ENCODE results near the gene ERP29. TPM values are rescaled to one million over a fixed set of nuclear protein-coding genes. Genes with fewer than 3 reads are reported as not detected.

The ERP29 gene
- total and polyA plus RNA-seq, 2 of the 13 experiments (the other 11 are each of a cell fraction or from before 2014, with no cell fraction given): 111 to 147 TPM

DNA sequence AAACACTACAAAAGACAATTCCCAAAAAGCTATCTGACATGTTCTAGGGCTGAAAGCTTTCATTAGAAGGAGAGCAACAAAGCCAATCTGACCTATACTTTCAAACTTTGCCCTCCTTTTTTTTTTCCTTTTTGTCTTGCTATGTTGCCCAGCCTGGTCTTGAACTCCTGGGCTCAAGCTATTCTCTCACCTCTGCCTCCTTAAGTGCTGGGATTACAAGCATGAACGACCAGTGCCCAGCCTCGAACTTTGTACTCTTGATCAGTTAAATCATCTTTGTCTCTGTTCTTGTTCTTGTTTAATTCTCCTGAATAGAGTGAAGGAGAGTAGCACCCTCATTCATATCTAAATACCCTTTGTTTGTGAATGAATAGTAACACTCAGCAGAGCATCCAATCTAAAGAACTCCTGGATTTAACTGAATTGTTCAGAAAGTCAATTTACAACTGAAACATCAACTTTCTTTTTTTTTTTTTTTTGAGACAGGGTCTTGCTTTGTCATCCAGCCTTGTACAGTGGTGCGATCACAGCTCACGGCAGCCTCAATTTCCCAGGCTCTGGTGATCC, 22.1 kb downstream of the ERP29 start:
- DNase-seq (ENCODE audit: low spot score) (no peak), FAIRE-seq (no peak), ATAC-seq (no peak)
- H3K36me3 ChIP-seq (replicated peaks in 1 of 2; ENCODE audit: control insufficient read depth in 1 of 2, insufficient read depth in 2 of 2, low read length in 2 of 2): peaks cover 19 to 69% of the 10 kb centered on the region in 2 experiments
- H3K9me3 ChIP-seq (ENCODE audit: low read length): no peaks in the 10 kb centered on the region
- no peak overlapping the region for H3K9ac ChIP-seq (ENCODE audit: insufficient read depth, low read depth, low read length)
- ChIA-PET CTCF (ENCODE audit: low intra/inter-chr PET ratio, low total read pairs) (no interaction called here), POLR2A (interaction anchor here (0.7 kb wide), 1 partner anchor 97 kb away, joined by 4 read pairs; no protein-coding TSS in a partner anchor)
- H3K27me3 ChIP-seq (ENCODE audit: control insufficient read depth in 1 of 2, insufficient read depth in 2 of 2, low read length in 2 of 2): no peaks in the 10 kb centered on the region
- in situ Hi-C loops (cut with HindIII; ENCODE audit: extremely low pct_ligation_motif_present, low pct_unique_long_range_greater_than_20kb) (no loop called here), intact Hi-C loops (cut with micrococcal nuclease; ENCODE audit: unreplicated experiment) (no loop called here)
- no peaks in the 10 kb centered on the region for H3K79me2 ChIP-seq (ENCODE audit: insufficient read depth, low read length)
- no peak overlapping the region for H3K4me2 ChIP-seq (ENCODE audit: low read depth, low read length)
- H3K4me1 ChIP-seq (ENCODE audit: insufficient read depth, low read length): no peaks in the 10 kb centered on the region
- no peak overlapping the region for H3K27ac ChIP-seq (ENCODE audit: extremely low read length, insufficient read depth, low read length)
- WGBS (ENCODE audit: low lambda C conversion rate): 77% methylated on average over 4 of the region's 4 CpGs
- no peak for TF ChIP-seq ZNF451 (CRISPR knock-in tag; IDR thresholded peaks at IDR 0.05)
- TF ChIP-seq, protein P1, sequence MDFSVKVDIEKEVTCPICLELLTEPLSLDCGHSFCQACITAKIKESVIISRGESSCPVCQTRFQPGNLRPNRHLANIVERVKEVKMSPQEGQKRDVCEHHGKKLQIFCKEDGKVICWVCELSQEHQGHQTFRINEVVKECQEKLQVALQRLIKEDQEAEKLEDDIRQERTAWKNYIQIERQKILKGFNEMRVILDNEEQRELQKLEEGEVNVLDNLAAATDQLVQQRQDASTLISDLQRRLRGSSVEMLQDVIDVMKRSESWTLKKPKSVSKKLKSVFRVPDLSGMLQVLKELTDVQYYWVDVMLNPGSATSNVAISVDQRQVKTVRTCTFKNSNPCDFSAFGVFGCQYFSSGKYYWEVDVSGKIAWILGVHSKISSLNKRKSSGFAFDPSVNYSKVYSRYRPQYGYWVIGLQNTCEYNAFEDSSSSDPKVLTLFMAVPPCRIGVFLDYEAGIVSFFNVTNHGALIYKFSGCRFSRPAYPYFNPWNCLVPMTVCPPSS (IDR thresholded peaks at IDR 0.05): no peak
- TF ChIP-seq TAF15 (IDR thresholded peaks at IDR 0.05; ENCODE audit: low read depth, low read length, poor library complexity, severe bottlenecking): no peak
- TF ChIP-seq REXO4 (CRISPR knock-in tag; IDR thresholded peaks at IDR 0.05; ENCODE audit: borderline replicate concordance): no peak
- TF ChIP-seq SP140L (CRISPR knock-in tag; IDR thresholded peaks at IDR 0.05; ENCODE audit: borderline replicate concordance): no peak
- TF ChIP-seq ZSCAN20 (CRISPR knock-in tag; IDR thresholded peaks at IDR 0.05; ENCODE audit: borderline replicate concordance): no peak
- no peak for TF ChIP-seq SMAD1 (CRISPR knock-in tag; IDR thresholded peaks at IDR 0.05; ENCODE audit: borderline replicate concordance, low read depth)
- no peak for TF ChIP-seq ZNF232 (CRISPR knock-in tag; IDR thresholded peaks at IDR 0.05; ENCODE audit: borderline replicate concordance)
- no peak for TF ChIP-seq ZNF441 (CRISPR knock-in tag; IDR thresholded peaks at IDR 0.05; ENCODE audit: borderline replicate concordance)
- no peak for TF ChIP-seq PLRG1 (conservative IDR thresholded peaks at IDR 0.05)
- TF ChIP-seq ZNF790 (CRISPR knock-in tag; IDR thresholded peaks at IDR 0.05; ENCODE audit: borderline replicate concordance): no peak
- no peak for TF ChIP-seq YEATS4 (CRISPR knock-in tag; IDR thresholded peaks at IDR 0.05; ENCODE audit: borderline replicate concordance)
- TF ChIP-seq XRCC5 (optimal IDR thresholded peaks at IDR 0.05; ENCODE audit: low read length): no peak
- no peak for TF ChIP-seq ZNF382 (CRISPR knock-in tag; IDR thresholded peaks at IDR 0.05; ENCODE audit: borderline replicate concordance)
- TF ChIP-seq, protein P2, sequence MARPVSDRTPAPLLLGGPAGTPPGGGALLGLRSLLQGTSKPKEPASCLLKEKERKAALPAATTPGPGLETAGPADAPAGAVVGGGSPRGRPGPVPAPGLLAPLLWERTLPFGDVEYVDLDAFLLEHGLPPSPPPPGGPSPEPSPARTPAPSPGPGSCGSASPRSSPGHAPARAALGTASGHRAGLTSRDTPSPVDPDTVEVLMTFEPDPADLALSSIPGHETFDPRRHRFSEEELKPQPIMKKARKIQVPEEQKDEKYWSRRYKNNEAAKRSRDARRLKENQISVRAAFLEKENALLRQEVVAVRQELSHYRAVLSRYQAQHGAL (CRISPR knock-in tag; IDR thresholded peaks at IDR 0.05; ENCODE audit: not compliant biosample characterization): no peak
- no peak for TF ChIP-seq SRSF1 (optimal IDR thresholded peaks at IDR 0.05; ENCODE audit: low read depth, low read length)
- TF ChIP-seq CBX2 (IDR thresholded peaks at IDR 0.05; ENCODE audit: low read depth, low read length): no peak
- no peak for TF ChIP-seq CBX2 (CRISPR knock-in tag; IDR thresholded peaks at IDR 0.05; ENCODE audit: low read depth)
- H4K20me1 ChIP-seq (ENCODE audit: insufficient read depth, low read length): no peaks in the 10 kb centered on the region
- no peak overlapping the region for H3K4me3 ChIP-seq (replicated peaks in 1 of 3; ENCODE audit: insufficient read depth in 1 of 3, low read depth in 2 of 3, low read length in 3 of 3)
- no peak overlapping the region for H2AFZ ChIP-seq (ENCODE audit: low read length)
- no TSS peak for BruUV-seq (replicated peaks)
